Right ventricle myocardium superior (tissue), 1 donor: ENCODE data around the gene TAS2R42. TPM values are rescaled to one million over a fixed set of nuclear protein-coding genes. Genes with fewer than 3 reads are reported as not detected.

Experiments used
- ATAC-seq: fragments of 200-7000 bp; cut with Tn5 transposase; one replicate; pipeline ENCODE4 v1.9.1; 2020; ENCODE audit warnings: mild to moderate bottlenecking; ENCODE audit not compliant: poor library complexity
- DNase-seq: peaks from one replicate; pipeline ENCODE4 v3.0.0-alpha.2; 2020
- intact Hi-C: fragments of 100-400 bp; cut with DNase I; formaldehyde crosslinking; loops from one replicate; pipeline ENCODE4 v1.11.2; 2022
- long read RNA-seq: library from polyadenylated mRNA; unstranded; transcript quantifications from one replicate; pipeline ENCODE4 v2.0.0, GENCODE V29; 2021
- total RNA-seq: library from RNA; stranded (reverse); fragmentation: NEBNext Ultra II Directional; extraction: Animal tissue kit (Norgen Biotek cat#: 25700); gene quantifications from one replicate; pipeline ENCODE4 v1.2.1, GENCODE V29; 2021
- donor health status: DM: no; HTN: yes; CAD: no; lungs with severe emphysema.

The TAS2R42 gene, protein sequence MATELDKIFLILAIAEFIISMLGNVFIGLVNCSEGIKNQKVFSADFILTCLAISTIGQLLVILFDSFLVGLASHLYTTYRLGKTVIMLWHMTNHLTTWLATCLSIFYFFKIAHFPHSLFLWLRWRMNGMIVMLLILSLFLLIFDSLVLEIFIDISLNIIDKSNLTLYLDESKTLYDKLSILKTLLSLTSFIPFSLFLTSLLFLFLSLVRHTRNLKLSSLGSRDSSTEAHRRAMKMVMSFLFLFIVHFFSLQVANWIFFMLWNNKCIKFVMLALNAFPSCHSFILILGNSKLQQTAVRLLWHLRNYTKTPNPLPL
- not detected for total RNA-seq
- long read RNA-seq = 0 reads

- ATAC-seq (no peak), DNase-seq (no peak)
- intact Hi-C loops = no loop called here
Observed at GRCh38 chr12:11186837-11187236, at the start of gene TAS2R42. Gene TAS2R42, minus strand, starts transcription at chr12:11186937. Its CDS starts 0 bp downstream, at chr12:11186937.

- no peak for DNase-seq
- intact Hi-C loops = no loop called here
Observed at GRCh38 chr12:11233532-11233931, 46.8 kb upstream of the TAS2R42 start.

DNA sequence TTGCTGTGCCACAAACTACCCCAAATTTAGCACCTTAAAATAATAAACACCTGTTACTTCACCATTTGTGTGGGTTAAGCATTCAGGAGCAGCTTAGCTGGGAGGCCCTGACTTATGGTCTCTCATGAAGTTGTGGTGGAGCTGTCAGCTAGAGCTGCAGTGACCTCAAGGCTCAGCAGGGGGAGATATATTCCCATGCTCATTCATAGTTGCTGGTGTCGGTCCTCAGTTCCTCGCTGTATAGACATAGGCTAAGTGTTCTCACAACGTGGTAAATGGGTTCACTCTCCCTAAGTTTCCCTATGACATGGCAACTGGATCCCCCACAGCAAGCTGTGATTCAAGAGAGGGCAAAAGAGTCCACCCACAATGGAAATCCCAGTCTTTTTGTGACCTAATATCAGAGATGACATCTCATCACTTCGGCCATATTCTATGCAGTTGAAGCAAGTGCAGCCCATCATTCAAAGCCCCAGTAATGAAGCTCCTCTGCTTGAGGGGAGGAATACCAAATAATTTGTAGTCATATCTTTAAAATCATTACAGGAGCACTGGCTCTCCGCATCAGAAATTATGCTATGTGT lies 41.7 kb upstream of the TAS2R42 start:
- intact Hi-C loops = no loop called here
- DNase-seq (no peak), ATAC-seq (no peak)

More at GRCh38 chr12:11233532-11233931, 46.8 kb upstream of the TAS2R42 start:
- ATAC-seq = no peak

- ATAC-seq (no peak), DNase-seq (no peak)
- intact Hi-C loops = no loop called here
Observed at GRCh38 chr12:11227373-11227772, 40.6 kb upstream of the TAS2R42 start.

GRCh38 chr12:11209113-11209512 lies 22.4 kb upstream of the TAS2R42 start:
- intact Hi-C loops = no loop called here

DNA sequence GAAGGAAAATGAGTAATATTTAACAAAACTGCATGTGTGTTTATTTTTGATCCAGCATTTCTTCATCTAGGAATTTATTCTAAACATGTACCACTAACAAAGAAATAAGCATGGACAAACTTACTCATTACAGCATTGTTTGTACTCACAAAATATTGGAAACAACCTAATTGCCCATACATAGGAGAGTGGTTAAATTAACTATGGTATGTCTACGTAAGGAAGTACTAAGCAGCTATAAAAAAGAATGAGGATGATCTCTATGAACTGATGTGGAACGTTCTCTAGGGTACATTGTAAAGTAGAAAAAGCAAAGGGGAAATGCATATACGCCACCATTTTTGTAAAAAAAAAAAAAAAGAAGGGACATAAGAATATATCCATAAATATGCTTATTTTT lies 17.4 kb upstream of the TAS2R42 start:
- intact Hi-C loops = no loop called here
- DNase-seq = no peak
- no peak for ATAC-seq

More at GRCh38 chr12:11209113-11209512, 22.4 kb upstream of the TAS2R42 start:
- no peak for ATAC-seq
- no peak for DNase-seq

DNA sequence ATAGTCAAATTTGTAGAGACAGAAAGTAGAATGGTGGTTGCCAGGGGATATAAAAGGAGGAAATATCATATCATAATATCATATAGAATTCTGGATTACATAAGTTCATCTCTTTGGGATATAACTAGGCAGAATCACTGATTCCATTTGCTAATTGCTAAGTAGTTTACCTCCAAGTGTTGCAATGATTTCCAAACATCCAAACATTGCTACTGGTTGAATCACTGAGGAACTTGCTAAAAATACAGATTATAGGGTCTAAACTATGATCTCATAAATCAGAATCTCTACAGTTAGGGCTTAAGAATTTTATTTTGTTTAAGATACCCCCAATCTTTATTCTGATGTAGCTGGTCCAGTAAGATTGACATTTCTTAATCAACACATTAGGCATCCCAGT lies 16.1 kb upstream of the TAS2R42 start:
- intact Hi-C loops = no loop called here

DNA sequence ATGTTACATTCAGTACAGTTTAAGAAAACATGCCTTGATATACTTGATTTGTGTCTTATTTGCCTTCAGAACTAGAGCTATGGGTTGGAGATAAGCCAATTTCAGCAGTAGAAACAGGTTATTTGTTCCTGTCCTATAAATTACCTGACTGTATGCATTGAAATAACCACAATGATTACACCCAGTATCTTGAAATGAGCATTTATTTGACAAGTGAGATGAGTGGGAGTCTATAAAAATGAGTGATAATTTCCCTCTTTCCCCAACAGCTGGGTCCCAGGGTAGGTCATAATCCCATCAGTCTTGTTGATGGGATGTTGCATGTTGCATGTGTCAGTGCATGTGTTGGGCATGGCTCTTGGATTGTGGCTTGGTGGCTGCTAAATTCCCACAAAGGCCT lies 3.7 kb downstream of the TAS2R42 start:
- no peak for DNase-seq
- intact Hi-C loops = no loop called here
- ATAC-seq = no peak

More for the DNA sequence above, 16.1 kb upstream of the TAS2R42 start:
- DNase-seq = no peak
- no peak for ATAC-seq

- intact Hi-C loops = no loop called here
- ATAC-seq (no peak), DNase-seq (no peak)
Observed at GRCh38 chr12:11182529-11182928, 4.2 kb downstream of the TAS2R42 start.

DNA sequence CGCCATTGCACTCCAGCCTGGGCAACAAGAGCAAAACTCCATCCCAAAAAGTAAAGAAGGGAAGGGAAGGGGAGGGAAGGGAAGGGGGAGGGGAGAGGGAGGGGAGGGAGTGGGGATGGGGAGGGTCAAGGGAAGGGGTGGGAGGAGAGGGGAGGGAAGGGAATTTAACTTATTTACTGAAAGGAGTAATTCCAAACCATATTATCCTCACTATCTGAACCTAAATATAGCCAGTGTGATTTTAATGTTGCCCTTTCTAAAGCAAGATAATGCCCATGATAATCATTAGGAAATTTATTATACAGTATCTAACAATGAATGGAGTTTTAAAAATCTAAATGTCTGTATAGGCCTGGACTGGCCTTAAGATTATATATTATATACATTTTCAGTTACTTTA lies 8.5 kb downstream of the TAS2R42 start:
- no peak for DNase-seq
- ATAC-seq = no peak
- intact Hi-C loops = no loop called here

DNA sequence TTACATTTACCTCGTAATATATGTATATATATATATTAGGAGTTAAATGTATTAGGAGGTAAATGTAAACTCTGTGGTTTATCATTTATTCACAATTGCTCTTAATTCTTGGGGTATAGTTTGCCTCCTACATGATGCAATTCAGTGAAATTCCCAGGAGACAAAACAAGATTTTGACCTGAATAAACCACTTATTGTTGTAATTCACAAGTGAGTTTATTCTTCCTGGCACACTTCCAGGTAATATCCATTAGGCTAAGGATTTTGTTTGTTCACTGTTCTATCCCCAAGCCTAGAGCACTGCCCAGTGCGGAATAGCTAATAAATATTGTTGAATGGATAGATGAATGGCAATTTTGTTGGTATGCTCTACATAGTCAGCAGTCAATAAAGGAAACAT lies 12.7 kb downstream of the TAS2R42 start:
- intact Hi-C loops = no loop called here
- ATAC-seq (no peak), DNase-seq (no peak)

DNA sequence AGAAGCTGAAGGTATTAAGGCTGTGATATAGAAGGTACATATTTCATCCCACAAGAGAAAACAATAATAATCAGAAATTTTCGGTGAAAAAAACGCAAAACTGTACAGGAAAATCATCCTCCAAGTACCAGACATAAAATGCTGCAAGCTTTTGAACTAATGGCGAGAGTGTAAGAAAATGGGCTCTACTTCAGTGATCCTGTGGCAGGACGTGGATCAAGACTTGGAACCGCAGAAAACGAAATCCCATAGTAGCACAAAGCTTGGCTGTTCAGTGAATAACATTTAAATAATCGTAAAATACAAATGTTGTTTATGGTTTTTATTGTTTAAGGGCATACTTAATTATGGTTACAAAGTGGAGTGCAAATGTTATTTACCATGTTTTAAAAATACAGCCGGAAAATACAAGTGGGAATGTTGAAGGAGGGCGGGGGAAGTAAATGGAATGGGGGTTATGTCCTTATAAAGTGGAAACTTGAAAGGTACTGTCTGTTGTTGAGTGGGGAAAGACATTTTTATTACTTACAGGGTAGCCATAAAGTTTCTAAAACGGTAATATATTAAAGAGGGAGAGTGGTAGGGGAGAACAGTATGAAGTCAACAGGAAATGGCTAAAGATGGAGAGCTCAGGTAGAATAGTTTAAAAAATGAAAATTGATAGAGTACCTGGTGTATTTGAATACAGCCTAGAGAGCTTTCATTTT lies 14.6 kb downstream of the TAS2R42 start:
- DNase-seq (no peak), ATAC-seq (no peak)
- intact Hi-C loops = no loop called here

- intact Hi-C loops = no loop called here
- ATAC-seq = peak; percentile 100
- peak; percentile 96 for DNase-seq
Observed at GRCh38 chr12:11171145-11171968, 15.4 kb downstream of the TAS2R42 start, which contains the start of gene SMIM10L1. Gene SMIM10L1, plus strand, starts transcription at chr12:11171194. Its CDS starts 163 bp downstream, at chr12:11171357.

DNA sequence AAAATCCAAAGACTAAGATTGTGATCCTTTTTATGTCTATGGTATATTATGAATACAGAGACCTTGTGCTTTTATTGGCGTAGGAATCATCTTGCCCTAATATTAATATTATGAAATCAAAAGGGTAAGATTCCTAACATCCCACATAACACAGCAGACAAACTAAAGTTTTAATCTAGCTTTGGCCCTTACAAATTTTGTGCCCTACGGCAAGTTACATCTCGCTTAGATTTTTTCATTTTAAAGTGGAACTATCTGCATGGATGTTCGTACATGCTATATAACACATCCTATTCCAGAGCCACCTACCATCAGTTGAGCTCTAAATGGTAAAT lies 16.0 kb downstream of the TAS2R42 start:
- no peak for DNase-seq
- ATAC-seq = no peak
- intact Hi-C loops = no loop called here

DNA sequence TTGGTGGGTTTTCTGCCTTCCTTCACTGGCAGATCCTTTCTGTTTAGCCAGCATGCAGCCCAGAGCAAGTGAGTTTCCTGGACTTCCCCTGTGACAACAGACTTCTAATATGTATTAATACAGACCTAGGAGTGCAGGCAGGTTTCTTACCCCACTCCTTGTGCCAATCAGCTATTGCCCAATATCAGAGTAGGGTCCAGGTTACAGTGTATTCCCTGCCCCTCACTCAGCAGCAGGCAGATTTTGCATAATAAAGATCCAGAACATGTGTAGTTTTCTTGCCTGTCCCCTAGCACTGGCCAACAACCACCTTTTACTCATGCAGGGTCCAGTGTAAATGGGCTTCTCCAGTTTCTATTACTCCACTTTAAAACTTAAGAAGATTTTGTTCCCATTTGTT lies 20.4 kb downstream of the TAS2R42 start:
- ATAC-seq (no peak), DNase-seq (no peak)
- intact Hi-C loops = no loop called here

DNA sequence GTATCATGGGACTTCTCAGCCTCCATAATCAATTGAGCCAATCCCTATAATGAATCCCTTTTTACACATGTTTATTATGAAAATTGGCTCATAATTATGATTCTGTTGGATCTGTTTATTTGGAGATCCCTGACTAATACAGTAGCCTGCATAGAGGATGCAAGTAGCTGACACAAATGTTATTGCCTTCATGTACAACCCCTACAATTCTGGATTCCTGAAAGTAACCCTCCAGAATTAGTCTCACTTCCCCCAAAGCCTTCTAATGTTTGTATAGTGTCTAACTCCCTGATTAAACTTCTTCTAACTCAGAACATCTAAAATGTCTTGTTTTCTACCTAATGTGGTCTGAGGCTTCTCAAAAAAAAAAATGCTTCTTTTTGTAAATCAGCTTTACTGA lies 22.4 kb downstream of the TAS2R42 start:
- intact Hi-C loops = no loop called here
- ATAC-seq = no peak
- no peak for DNase-seq

GRCh38 chr12:11162502-11162901 lies 24.2 kb downstream of the TAS2R42 start:
- intact Hi-C loops = no loop called here
- ATAC-seq (no peak), DNase-seq (no peak)

- intact Hi-C loops = no loop called here
- no peak for DNase-seq
- peak; percentile 53 for ATAC-seq
Observed at GRCh38 chr12:11158885-11159444, 27.8 kb downstream of the TAS2R42 start.

- intact Hi-C loops = no loop called here
- DNase-seq = no peak
- no peak for ATAC-seq
Observed at GRCh38 chr12:11154400-11154925, 32.3 kb downstream of the TAS2R42 start.
